Activated naive CD8-positive, alpha-beta T cell treated with anti-CD3 and anti-CD28 coated beads, Interleukin-2, amount 10 ng/mL, durations not matched to agents 7 days and 5 days (primary cell): ENCODE data around the gene MATN4. TPM values are rescaled to one million over a fixed set of nuclear protein-coding genes. Genes with fewer than 3 reads are reported as not detected.

Source experiments
- ATAC-seq: fragments of 150-1000 bp; cut with Tn5 transposase; one replicate; pipeline ENCODE4 v1.10.0; 2021; ENCODE audit warnings: low read depth, moderate library complexity
- POLR2A ChIA-PET: fragments of 350-600 bp; sonication (Branson Sonifier 250); formaldehyde crosslinking; loops from one replicate; lab custom pipeline; 2021; ENCODE audit warnings: antibody characterized with exemption; lab: Charles Lee
- DNase-seq: peaks from one replicate; pipeline ENCODE4 v3.0.0; 2021
- H3K27ac Mint-ChIP-seq: one replicate; pipeline ENCODE4 v1.8.0; 2022; ENCODE audit warnings: mild to moderate bottlenecking, mixed read lengths
- H3K27me3 Mint-ChIP-seq: one replicate; pipeline ENCODE4 v1.8.0; 2022; ENCODE audit warnings: mild to moderate bottlenecking, moderate library complexity, mixed read lengths
- H3K36me3 Mint-ChIP-seq: one replicate; pipeline ENCODE4 v1.8.0; 2021; ENCODE audit warnings: mild to moderate bottlenecking, mixed read lengths
- H3K4me1 Mint-ChIP-seq: one replicate; pipeline ENCODE4 v1.8.0; 2021; ENCODE audit warnings: mixed read lengths
- H3K4me3 Mint-ChIP-seq: one replicate; pipeline ENCODE4 v1.8.0; 2022; ENCODE audit warnings: mild to moderate bottlenecking, moderate library complexity, mixed read lengths
- H3K9me3 Mint-ChIP-seq: one replicate; pipeline ENCODE4 v1.8.0; 2021; ENCODE audit warnings: mixed read lengths
- total RNA-seq, 2 experiments: library from RNA; stranded (reverse); gene quantifications; one replicate each; pipeline ENCODE4 v1.2.3, GENCODE V29; 2021

Gene MATN4
- total RNA-seq, 2 experiments from 2014 or later, result 0.14 to 0.30 TPM

DNA sequence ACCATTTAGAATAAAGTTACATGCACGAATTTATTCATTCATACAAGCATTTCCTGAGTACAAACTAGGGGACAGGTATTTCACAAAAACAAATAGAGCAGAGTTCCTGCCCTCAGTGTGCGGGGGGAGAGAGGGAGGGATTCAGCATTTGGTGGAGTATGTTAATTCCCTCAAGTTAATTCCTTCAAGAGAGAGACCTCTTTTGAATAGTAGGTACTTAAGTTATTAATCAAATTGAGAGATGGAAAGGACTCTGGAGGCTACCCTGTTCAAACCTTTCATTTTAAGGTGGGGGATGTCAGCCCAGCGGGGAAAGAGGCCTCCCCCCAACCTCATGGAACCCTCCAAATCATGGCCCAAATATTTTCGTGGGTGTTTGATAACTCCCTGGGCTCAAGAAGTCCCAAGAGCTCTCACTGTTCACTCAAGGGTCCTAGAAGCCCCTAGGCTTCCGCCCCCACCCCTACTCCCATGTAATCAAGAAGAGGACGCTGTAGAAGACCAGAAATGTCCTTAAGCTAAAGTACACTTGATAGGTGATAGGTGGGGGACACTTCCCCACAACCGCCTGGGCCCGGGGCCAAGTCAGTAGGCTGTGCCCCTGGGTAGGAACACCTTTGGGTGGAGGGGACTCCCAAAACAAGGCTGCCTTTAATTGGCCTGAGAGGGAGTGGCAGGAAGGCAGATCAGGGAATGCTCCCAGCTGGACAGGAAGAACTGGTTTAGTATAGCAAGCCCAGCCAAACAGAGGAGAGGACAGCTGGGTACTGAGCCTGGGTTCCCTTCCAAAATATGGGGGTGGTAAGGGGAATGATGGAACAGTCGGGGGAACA, 37.2 kb upstream of the MATN4 start:
- Mint-ChIP-seq H3K4me1 (peaks cover 21% of the 10 kb centered on the region), H3K4me3 (no peak overlapping the region), H3K27ac (no peak overlapping the region), H3K27me3 (peaks cover 1% of the 10 kb centered on the region), H3K36me3 (no peaks in the 10 kb centered on the region), H3K9me3 (no peaks in the 10 kb centered on the region)
- POLR2A ChIA-PET, result no interaction called here
- no peak for ATAC-seq
- DNase-seq, result no peak

DNA sequence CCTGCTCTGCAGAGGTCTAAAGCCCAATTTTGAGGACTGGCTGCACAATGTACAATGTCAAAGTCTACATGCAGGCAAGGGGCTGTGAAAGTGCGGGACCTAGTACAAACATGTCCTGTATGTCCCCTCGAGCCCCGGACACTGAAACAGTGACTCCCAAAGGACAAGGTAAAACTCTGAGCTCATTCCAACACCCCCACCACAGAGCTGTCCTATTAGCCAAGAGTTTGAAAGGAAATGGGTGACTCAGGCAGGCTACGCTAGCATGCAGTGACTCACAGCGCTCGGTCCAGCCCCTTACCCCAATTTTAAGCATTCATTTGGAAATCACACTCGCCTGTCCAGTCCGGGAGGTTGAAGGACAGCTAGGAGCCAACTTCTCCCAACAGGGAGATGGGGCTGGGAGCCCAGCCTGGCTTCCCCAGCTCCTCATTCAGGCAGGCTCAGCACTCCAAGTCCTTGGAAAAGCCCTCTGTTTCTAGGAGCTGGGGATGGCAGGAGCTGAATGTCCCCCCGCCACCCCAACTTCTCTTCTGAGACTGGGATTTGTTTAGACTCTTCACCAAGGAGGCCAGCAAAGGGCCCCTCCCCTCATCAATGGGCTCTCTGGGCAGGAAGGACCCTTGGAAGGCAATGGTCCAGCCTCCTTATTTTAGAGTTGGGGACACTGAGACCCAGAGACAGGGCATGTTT, 36.2 kb upstream of the MATN4 start:
- no peak for DNase-seq
- peaks cover 1% of the 10 kb centered on the region for H3K27me3 Mint-ChIP-seq
- no peaks in the 10 kb centered on the region for H3K9me3 Mint-ChIP-seq
- POLR2A ChIA-PET, result no interaction called here
- no peak overlapping the region for H3K27ac Mint-ChIP-seq
- H3K36me3 Mint-ChIP-seq, result no peaks in the 10 kb centered on the region
- H3K4me1 Mint-ChIP-seq, result peaks cover 21% of the 10 kb centered on the region
- H3K4me3 Mint-ChIP-seq, result no peak overlapping the region
- ATAC-seq, result no peak

DNA sequence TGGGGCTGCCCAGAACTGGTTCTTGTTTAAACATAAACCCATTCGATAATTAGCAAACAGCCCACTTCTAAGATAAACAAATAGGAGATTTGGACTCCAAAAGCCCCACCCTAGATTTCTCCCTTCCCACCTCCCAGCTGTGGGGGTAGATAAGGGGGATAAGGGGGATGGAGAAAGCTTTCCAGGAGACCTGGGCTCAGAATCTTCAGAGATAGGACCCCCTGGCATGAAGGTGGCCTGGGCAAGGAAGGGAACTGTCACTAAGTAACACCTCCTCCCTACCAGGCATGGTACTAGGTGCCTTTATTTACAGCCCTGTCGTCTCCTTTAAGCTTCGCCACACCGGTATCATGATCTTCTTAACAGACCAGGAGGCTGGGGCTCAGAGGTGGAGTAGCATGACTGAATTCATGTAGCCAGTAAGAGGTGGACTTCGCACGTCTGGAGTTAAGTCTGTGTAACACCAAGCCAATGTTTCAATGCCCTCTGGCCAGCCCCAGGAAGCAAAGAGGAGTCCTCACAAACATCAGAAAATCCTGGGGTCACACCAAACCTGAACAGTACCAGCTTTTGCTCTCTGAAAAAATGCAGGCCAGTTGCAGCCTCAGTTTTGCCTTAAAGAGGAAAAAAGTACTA, 35.6 kb upstream of the MATN4 start:
- Mint-ChIP-seq H3K9me3 (no peaks in the 10 kb centered on the region), H3K27me3 (peaks cover 1% of the 10 kb centered on the region), H3K4me1 (peaks cover 21% of the 10 kb centered on the region), H3K36me3 (no peaks in the 10 kb centered on the region), H3K4me3 (no peak overlapping the region), H3K27ac (no peak overlapping the region)
- DNase-seq (no peak), ATAC-seq (no peak)
- POLR2A ChIA-PET, result no interaction called here

DNA sequence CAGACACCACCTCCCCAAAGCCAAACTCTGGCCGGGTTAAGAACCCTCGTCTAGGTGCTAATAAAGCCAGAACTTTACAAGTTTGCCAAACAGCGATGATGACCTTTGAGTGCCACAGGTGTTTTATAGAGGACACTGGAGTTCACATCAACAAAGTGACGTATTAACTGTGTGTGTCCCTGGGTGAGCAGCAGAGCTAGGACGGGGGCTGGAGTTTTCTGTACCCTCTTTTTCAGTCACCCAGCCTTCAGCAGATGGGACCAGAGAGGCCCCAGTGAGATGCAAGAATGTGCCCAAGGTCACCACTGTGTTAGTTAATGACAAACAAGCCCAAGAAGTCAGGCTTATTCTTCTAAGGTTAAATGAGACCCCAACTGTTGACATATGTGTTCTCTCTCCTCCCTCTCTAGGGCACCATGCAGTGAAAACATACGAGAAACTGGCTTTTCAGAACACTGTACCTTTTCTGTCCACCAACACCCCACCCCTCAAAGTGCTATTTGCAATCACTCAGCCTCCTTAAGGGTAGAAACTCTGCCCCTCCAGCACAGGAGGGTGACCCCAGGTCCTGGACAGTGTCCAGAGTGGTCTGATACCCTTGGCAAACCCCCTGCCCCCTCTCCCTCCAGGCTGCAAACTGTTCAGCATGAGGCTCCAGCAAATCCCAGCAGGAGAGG, 34.9 kb upstream of the MATN4 start:
- POLR2A ChIA-PET, result no interaction called here
- H3K9me3 Mint-ChIP-seq, result no peaks in the 10 kb centered on the region

DNA sequence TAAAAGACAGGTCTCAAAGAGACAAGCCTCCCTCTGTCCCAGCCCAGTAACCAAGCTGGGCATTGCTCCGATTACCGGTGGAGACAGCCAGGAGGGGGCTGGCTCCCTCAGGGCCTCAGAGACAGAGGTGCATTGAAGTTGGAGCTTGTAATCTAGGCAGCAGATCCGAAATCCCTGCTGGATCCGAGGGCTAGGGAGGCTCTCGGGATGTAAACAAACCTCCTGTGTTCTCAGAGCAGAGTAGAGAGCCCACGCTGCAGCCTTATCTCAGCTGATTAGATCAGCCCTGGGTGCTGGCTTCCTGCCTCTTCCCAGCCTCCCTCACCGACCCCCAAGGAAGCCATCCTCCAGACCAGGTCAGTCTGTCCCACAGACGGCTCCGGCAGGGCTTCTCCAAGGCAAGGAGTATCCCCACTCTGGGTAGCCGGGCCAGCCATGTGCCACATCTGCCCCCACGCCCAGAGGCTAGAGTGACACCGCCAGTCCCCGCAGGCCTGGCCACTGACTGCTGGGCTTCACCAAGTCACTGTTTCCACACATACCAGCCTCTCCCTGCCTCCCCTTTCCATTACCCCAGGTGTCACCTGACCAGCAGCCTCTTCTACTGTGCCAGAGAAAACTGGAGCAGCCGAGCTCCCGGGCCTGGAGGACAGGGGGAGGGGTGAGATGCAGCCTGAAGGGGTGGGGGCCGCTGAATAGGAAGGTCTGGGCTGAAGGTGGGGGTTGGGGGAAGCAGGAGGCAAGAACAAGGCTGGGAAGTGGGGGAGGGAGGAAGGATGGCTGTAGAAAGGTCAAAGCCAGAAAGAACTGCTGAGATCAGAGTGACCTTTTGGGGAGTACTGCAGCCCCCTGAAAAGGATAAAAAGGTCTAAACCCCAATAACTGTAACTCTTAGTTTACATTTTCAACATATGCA, 34.1 kb upstream of the MATN4 start:
- Mint-ChIP-seq H3K27me3 (peaks cover 1% of the 10 kb centered on the region), H3K9me3 (no peaks in the 10 kb centered on the region), H3K4me1 (peaks cover 15% of the 10 kb centered on the region), H3K36me3 (no peaks in the 10 kb centered on the region), H3K4me3 (no peak overlapping the region), H3K27ac (no peak overlapping the region)
- DNase-seq, result no peak
- POLR2A ChIA-PET, result no interaction called here
- ATAC-seq, result no peak

More for the DNA sequence above, 34.9 kb upstream of the MATN4 start:
- ATAC-seq (no peak), DNase-seq (no peak)
- H3K36me3 Mint-ChIP-seq, result no peaks in the 10 kb centered on the region
- no peak overlapping the region for H3K4me3 Mint-ChIP-seq
- peaks cover 19% of the 10 kb centered on the region for H3K4me1 Mint-ChIP-seq
- H3K27me3 Mint-ChIP-seq, result peaks cover 1% of the 10 kb centered on the region
- H3K27ac Mint-ChIP-seq, result no peak overlapping the region

DNA sequence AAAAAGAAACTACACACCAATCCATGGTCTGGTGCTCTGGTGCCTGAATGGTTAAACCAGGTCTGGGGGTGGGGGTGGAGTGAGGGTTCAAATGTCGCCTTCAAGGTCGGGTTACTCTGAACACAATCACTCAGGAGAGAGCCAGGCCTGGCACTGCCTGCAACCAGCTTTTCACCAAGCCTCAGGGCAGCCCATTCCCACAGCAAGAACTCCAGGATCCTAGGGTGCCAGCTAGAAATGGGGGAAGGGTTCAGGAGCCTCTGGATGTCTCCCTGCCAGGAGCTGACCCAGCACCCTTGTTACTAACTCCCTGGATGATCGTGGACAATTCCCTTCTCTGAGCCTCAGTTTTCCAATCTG, 33.5 kb upstream of the MATN4 start:
- Mint-ChIP-seq H3K4me1 (peaks cover 9% of the 10 kb centered on the region), H3K27ac (no peak overlapping the region), H3K36me3 (no peaks in the 10 kb centered on the region), H3K27me3 (peaks cover 1% of the 10 kb centered on the region), H3K4me3 (no peak overlapping the region), H3K9me3 (no peaks in the 10 kb centered on the region)
- ATAC-seq (no peak), DNase-seq (no peak)
- POLR2A ChIA-PET, result no interaction called here

DNA sequence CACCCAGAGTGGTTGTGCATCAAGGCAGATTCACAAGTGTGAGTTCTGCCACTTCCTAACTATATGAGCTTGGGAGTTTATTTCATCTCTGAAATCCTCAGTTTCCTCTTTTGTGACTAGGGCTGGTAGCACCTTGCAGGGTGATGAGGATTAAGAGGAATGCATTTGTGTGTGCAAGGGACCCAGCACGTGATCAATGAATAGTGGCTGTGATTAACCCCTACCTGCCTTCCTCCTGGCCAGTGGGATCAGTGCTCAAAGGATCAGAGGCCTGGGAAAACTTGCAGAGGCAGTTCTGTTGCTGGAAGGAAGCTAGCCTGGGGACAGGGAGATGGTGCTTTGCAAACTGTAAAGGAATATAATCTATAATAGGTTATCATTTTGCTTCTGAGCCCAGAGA, 32.9 kb upstream of the MATN4 start:
- H3K4me1 Mint-ChIP-seq, result peaks cover 6% of the 10 kb centered on the region
- no peak for DNase-seq
- H3K36me3 Mint-ChIP-seq, result peaks cover under 1% of the 10 kb centered on the region
- POLR2A ChIA-PET, result interaction anchor here (0.6 kb wide), 1 partner anchor 14 kb away, joined by 3 read pairs; no protein-coding TSS in a partner anchor
- H3K27me3 Mint-ChIP-seq, result peaks cover 1% of the 10 kb centered on the region
- no peaks in the 10 kb centered on the region for H3K9me3 Mint-ChIP-seq
- no peak overlapping the region for H3K27ac Mint-ChIP-seq
- no peak overlapping the region for H3K4me3 Mint-ChIP-seq
- no peak for ATAC-seq

DNA sequence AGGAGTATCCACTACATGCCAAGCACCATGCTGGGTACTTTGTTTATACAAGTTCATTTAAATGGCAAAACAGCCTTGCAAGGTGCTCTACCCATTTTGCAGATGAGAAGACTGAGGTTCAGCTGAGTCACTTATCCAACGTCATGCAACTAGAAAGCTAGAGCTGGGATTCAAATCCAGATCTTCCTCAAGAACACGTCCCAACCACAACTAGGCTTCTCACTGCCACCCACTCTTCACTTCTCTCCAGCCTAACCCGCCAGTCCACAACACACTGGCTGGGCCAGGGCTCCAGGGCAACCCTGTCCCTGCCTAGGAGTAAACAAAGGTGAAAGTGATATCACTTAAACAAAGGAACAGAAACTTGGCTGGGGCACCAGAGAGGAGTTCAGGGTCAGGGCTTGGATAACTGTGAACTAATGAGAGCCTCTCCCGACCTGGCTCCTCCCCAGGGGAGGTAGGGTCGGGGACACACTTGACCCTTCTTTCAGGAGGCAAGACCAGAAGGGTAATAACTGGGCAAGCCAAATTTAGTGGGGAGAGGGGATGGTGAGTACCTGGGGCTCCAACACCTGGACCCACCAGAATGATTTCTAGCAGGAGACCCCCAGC, 32.2 kb upstream of the MATN4 start:
- no peak overlapping the region for H3K4me3 Mint-ChIP-seq
- no peak overlapping the region for H3K27ac Mint-ChIP-seq
- no peaks in the 10 kb centered on the region for H3K9me3 Mint-ChIP-seq
- POLR2A ChIA-PET, result no interaction called here
- no peak for ATAC-seq
- peaks cover 2% of the 10 kb centered on the region for H3K36me3 Mint-ChIP-seq
- no peak for DNase-seq
- H3K4me1 Mint-ChIP-seq, result peaks cover 3% of the 10 kb centered on the region
- no peaks in the 10 kb centered on the region for H3K27me3 Mint-ChIP-seq

DNA sequence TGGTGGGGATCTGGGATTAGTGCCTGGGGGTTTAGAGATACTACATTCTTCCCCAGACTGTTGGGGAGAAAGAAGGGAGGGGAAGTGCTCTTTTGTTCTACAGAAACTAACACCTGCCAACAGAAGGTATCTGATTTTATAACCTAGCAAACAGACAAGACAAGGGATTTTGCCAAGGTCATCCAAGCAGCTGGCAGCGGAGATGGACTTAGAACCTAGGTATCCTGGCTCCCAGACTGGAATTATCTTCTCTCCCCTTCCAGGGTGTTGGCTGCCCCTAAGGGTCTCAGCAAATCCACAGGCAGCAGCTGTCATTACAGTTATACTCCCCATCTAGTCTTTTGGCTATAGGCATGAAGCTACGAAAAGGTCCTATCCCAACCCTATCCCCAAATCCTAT, 31.7 kb upstream of the MATN4 start:
- ATAC-seq (no peak), DNase-seq (no peak)
- Mint-ChIP-seq H3K27ac (no peak overlapping the region), H3K4me1 (no peaks in the 10 kb centered on the region), H3K4me3 (no peak overlapping the region), H3K9me3 (no peaks in the 10 kb centered on the region), H3K36me3 (peaks cover 2% of the 10 kb centered on the region), H3K27me3 (no peaks in the 10 kb centered on the region)
- POLR2A ChIA-PET, result no interaction called here

DNA sequence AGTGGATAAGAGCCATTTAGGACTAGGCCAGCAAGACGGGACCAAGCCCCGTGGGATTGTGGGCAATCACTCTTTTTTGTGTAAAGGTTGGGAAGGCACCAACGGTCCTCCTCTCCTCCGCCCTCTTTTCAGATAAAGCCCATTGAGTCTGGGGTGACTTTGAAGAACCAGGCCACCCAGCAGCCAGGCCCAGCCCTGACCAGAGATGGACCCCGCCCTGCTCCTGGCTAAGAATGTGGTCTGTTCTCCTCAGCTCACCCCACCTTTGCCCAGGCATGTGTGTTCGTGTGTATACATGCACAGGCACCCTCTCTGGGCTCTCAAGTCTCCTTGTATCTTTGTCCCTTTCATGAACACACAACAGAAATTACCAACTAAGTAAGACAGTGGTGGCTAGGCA, 31.0 kb upstream of the MATN4 start:
- DNase-seq, result no peak
- H3K4me1 Mint-ChIP-seq, result no peaks in the 10 kb centered on the region
- peaks cover 2% of the 10 kb centered on the region for H3K36me3 Mint-ChIP-seq
- no peak for ATAC-seq
- H3K27me3 Mint-ChIP-seq, result no peaks in the 10 kb centered on the region
- POLR2A ChIA-PET, result no interaction called here
- H3K9me3 Mint-ChIP-seq, result no peaks in the 10 kb centered on the region
- no peak overlapping the region for H3K27ac Mint-ChIP-seq
- no peak overlapping the region for H3K4me3 Mint-ChIP-seq

DNA sequence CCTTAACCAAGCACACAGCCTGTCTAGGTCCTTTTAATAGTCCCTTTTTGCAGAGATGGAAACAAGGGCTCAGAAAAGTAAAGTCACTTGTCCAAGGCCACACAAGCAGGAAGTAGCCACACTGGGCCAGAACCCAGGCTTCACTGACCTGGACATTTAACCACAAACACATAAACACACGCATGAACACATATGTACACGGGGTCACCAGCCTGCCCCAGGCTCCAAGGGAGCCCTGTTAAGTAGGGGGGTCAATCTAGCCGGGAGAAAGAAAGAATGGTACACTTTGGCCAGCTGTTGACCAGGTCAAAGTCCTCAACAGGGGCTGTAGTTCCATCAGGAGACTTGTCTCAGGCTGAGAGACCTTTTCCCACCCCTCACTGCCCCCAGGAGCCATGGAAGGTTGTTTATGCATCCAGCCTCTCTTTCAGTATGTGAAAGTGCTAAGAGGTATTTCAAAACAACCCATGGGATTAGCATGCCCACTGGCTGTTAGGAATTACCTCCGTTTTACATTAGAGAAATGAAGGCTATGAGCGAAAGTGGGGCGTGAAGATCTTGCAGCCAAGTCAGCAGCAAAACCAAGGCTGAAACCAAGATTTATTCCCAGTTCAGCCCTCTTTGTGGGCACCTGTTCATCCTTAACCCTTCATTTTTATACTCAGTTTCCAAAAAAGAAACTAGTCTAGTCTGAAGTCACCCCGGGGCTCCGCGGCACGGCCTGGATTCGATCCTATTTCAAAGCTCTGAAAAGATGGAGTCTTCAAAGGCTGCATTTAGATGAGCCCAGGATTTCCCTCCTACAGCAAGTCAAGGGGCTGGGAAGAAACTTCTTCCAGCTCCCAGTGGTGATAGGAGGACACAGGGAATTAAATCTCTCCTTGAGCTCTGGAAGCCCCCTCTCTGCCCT, 30.3 kb upstream of the MATN4 start:
- H3K27me3 Mint-ChIP-seq, result no peaks in the 10 kb centered on the region
- POLR2A ChIA-PET, result no interaction called here
- ATAC-seq, result no peak
- H3K4me1 Mint-ChIP-seq, result no peaks in the 10 kb centered on the region
- no peak overlapping the region for H3K4me3 Mint-ChIP-seq
- H3K9me3 Mint-ChIP-seq, result no peaks in the 10 kb centered on the region
- no peak for DNase-seq
- H3K27ac Mint-ChIP-seq, result no peak overlapping the region
- peaks cover 2% of the 10 kb centered on the region for H3K36me3 Mint-ChIP-seq
